Effector memory CD4-positive, alpha-beta T cell (primary cell): Measurements from ENCODE around the gene TMEM269.

ENCODE experiments used
- DNase-seq, 3 donors: peaks; one replicate each; pipeline ENCODE4 v3.0.0-alpha.2; 2020
- H3K27ac ChIP-seq: 2 replicates; pipeline ENCODE4 v1.7.0; 2013; ENCODE audit warnings: mild to moderate bottlenecking, low read length, moderate library complexity; ENCODE audit not compliant: insufficient read depth, poor library complexity, severe bottlenecking
- H3K27me3 ChIP-seq: replicated peaks from 2 replicates; pipeline ENCODE4 v1.7.0; 2013; ENCODE audit warnings: mild to moderate bottlenecking, low read length; ENCODE audit not compliant: insufficient read depth, control insufficient read depth, poor library complexity, severe bottlenecking
- H3K36me3 ChIP-seq: 2 replicates; pipeline ENCODE4 v1.7.0; 2013; ENCODE audit warnings: mild to moderate bottlenecking, low read length, moderate library complexity; ENCODE audit not compliant: control insufficient read depth, insufficient read depth
- H3K4me1 ChIP-seq: 2 replicates; pipeline ENCODE4 v1.7.0; 2013; ENCODE audit warnings: low read length, mild to moderate bottlenecking; ENCODE audit not compliant: control insufficient read depth, insufficient read depth, poor library complexity, severe bottlenecking
- H3K4me3 ChIP-seq: 2 replicates; pipeline ENCODE4 v1.7.0; 2013; ENCODE audit warnings: low read length, low read depth, mild to moderate bottlenecking; ENCODE audit not compliant: insufficient read depth, poor library complexity, severe bottlenecking
- H3K9me3 ChIP-seq: 2 replicates; pipeline ENCODE4 v1.7.0; 2013; ENCODE audit warnings: mild to moderate bottlenecking, low read length, moderate library complexity; ENCODE audit not compliant: control insufficient read depth

The TMEM269 gene

DNA sequence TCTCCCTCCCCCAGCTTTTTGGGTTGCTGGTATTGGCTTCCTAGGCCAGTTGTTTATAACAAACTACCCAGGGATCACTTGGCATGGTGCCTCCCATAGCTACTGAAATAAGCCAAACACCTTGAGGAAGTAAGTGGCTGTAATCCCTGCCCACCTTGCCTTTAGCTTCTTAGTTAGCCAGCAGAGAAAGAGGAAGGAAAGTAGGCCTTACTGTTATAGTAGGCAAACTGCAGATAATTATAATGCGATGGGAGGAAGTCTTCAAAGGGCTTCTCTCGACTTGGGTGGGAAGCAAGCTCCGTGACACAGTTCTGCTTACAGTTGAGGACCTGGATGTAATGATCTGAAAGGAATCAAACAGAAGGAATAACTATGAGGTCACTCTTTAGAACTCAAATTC, 26.1 kb upstream of the TMEM269 start:
- H3K27ac ChIP-seq = no peak overlapping the region
- peaks cover 55% of the 10 kb centered on the region for H3K36me3 ChIP-seq
- no peaks in the 10 kb centered on the region for H3K27me3 ChIP-seq
- no peak overlapping the region for H3K4me3 ChIP-seq
- DNase-seq = no peak
- H3K4me1 ChIP-seq = no peaks in the 10 kb centered on the region
- H3K9me3 ChIP-seq = no peaks in the 10 kb centered on the region

DNA sequence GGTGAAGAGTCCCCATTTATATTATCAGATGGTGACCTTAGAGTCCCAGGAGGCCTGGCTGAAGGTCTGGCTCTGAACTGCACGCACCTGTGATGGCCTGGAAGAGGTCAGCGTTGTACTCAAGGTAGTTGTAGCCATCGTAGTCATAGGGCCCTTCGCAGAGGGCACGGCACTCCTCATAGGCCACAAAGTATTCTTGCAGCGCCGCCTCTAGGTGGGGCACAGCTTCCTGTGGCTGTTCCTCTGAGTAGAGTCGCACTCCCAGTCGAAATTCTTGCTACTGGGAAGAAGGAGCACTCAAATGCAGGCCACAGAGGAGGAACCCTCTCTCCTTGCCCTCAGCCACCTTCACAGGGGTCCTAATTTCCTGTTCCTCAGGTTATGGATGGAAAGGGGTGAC, 25.7 kb upstream of the TMEM269 start:
- Histone ChIP-seq H3K4me3 (no peak overlapping the region), H3K27me3 (no peaks in the 10 kb centered on the region), H3K27ac (no peak overlapping the region), H3K36me3 (peaks cover 51% of the 10 kb centered on the region), H3K9me3 (no peaks in the 10 kb centered on the region), H3K4me1 (no peaks in the 10 kb centered on the region)
- no peak for DNase-seq

DNA sequence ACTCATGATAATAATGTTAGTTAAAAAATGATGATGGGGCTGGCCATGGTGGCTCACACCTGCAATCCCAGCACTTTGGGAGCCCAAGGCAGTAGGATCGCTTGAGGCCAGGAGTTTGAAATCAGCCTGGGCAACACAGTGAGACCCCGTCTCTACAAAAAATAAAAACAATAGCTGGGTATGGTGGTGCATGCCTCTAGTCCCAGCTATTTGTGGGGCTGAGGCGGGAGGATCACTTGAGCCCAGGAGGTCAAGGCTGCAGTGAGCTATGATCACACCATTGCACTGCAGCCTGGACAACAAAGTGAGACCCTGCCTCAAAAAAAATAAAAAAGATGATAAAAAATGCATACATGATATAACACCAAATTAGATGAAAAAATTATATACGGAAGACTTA, 23.2 kb upstream of the TMEM269 start:
- Histone ChIP-seq H3K27ac (no peak overlapping the region), H3K4me3 (no peak overlapping the region), H3K36me3 (peaks cover 26% of the 10 kb centered on the region), H3K4me1 (peaks cover 13% of the 10 kb centered on the region), H3K27me3 (no peaks in the 10 kb centered on the region), H3K9me3 (no peaks in the 10 kb centered on the region)
- no peak for DNase-seq

DNA sequence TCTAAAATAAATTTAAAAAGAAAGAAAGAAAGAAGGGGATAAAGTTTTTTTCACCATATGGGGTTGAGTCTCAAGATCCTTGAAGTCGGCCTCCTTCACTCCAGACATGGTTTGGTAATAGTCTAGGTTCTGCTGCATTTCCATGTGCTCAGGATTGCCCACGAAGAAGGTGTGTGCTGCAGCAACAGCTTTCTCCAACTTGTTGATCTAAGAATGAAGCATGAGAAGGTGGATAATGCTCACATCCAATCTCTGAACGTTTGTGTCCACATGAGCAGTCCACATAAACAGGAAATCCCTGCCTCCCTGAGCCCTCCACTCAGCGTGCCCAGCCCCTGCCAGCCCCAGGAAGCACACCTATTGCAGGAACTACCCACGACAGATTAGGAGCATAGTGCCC, 22.5 kb upstream of the TMEM269 start:
- Histone ChIP-seq H3K4me1 (peaks cover 13% of the 10 kb centered on the region), H3K9me3 (no peaks in the 10 kb centered on the region), H3K27ac (no peak overlapping the region), H3K4me3 (no peak overlapping the region), H3K27me3 (no peaks in the 10 kb centered on the region), H3K36me3 (peaks cover 20% of the 10 kb centered on the region)
- DNase-seq = no peak

DNA sequence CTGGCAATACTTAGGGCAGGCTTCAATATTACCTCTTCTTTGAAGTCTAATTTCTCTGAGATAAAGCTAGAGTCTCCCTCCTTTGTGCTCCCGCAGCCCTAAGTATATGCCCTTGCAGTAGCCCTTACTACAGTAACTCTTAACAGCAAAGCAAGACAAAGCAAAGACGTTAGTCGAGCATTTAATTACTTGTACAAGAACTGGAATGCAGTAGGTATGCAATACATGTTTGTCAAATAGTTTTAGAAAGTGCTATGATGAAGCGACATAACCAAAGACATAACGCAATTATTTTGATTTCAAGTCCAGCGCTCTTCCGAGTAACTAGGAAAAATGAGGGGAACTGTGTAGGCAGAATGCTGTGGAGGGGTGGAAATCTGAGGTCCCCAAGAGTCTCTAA, 19.5 kb upstream of the TMEM269 start:
- H3K36me3 ChIP-seq = no peaks in the 10 kb centered on the region
- peaks cover 19% of the 10 kb centered on the region for H3K4me1 ChIP-seq
- no peaks in the 10 kb centered on the region for H3K9me3 ChIP-seq
- DNase-seq = no peak
- H3K4me3 ChIP-seq = peak overlapping the region; percentile 98
- H3K27me3 ChIP-seq = no peaks in the 10 kb centered on the region
- H3K27ac ChIP-seq = no peak overlapping the region

DNA sequence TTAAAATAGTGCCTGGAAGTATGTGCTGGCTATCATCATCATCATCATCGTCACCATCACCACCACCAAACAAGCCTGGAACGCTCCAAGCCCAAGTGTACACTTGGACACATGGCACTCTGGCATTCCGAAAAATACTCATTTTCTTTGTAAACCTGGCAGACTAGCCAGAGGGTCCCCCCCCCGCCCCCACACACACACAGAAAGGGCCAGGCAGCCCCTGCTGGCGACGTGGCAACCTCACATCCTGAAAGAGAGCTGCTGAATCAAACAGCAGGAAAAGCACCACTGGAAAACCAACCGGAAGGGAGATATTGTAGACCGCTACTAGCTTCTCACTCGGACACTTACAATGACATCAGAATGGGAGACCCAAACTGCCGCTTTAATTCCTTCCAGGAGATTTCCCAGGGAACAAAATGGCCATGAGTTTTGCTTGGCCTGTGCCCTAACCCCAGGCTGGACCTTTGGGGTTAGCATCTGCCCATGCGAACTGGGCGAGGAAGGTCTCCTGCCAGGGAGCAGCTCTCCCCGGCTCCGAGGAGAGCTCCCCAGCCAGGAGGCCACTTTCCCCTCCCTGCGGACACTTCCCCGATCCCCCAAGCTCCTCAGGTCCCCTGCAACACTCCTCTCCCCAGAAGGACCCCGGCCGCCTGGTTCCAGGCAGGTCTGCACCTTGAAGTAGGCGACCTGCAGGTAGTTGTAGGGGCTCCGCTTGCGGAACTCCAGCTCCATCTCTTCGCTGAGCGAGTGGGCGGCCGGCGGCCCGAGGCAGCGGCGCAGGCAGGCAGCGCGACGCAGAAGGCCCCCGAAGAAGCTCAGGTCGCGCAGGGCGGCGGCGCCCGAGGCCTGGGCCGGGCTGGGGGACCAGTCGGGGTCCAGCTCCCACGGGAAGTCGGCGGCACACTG, 18.7 kb upstream of the TMEM269 start:
- no peaks in the 10 kb centered on the region for H3K36me3 ChIP-seq
- peaks cover 19% of the 10 kb centered on the region for H3K4me1 ChIP-seq
- peak overlapping the region; percentile 98 for H3K4me3 ChIP-seq
- peak in 1 of 3 donors; percentile 11 for DNase-seq
- H3K27me3 ChIP-seq = no peaks in the 10 kb centered on the region
- H3K9me3 ChIP-seq = no peaks in the 10 kb centered on the region
- peak overlapping the region; percentile 88 for H3K27ac ChIP-seq

DNA sequence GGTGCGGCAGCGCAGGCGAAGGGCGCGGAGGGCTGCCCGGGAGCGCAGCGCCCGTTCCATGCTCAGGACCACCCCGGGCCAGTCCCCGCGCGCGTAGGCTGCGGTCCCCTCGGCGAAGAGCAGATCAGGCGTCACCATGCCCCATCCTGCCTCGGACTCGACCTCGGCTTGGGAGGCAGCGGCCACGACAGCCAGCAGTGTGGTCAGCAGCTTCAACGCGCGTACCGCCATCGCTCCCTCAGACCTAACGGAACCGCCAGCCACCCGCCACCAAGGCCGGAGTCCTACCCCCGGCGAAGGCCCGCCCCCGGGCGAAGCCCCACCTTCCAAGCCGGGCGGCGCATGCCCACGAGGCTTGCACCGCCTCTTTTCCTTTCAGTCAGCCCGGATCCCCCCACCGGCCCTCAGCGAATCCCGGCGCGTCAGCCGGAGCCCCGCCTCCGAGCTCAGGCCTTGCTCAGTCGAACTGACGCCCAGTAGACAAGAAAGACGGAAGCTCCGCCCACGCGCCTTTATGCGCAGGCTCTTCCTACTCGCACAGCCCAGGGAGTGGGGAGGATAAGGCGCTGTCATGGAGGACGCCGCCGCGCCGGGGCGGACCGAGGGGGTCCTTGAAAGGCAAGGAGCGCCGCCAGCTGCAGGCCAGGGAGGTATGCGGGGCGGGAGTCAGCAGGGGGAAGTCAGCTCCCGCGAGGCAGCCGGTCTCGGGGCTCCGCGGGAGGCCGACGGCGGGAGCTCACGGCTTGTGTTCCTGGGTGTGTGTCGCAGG, 17.9 kb upstream of the TMEM269 start, which contains the start of the genes C1orf50 and P3H1:
Gene C1orf50, plus strand, starts transcription at position 509 of the 769 bp plus-strand sequence. Its CDS starts 63 bp downstream, at position 572.
Gene P3H1, minus strand, starts transcription at position 288 of the 769 bp plus-strand sequence. Its CDS starts 57 bp downstream, at position 231.
- peaks cover 1% of the 10 kb centered on the region for H3K36me3 ChIP-seq

DNA sequence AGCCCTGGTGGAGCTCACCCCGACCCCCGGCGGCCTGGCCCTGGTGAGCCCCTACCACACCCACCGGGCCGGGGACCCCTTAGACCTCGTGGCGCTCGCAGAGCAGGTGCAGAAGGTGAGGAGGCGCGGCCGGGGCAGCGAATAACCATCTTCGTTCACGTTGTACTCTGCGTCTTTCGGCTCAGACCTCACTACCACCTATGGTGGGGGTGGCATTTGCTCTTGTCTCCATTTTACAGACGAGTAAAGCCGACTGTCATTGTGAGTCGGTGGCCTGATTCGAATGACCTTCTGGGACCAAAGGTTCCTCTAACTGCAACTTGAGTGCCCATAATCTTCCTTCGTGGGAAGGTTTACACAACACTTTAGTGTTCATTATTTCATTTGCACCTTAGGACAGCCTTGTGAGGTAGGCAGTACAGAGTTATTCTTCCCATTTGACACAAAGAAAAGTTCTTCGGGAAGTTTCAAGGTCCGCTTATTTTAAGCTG, 17.2 kb upstream of the TMEM269 start:
- Histone ChIP-seq H3K4me1 (peaks cover 19% of the 10 kb centered on the region), H3K27ac (peak overlapping the region; percentile 88)

More for the DNA sequence above, 17.9 kb upstream of the TMEM269 start, which contains the start of the genes C1orf50 and P3H1:
- peak; percentile 98 to 100 (median 99) for DNase-seq
- H3K4me1 ChIP-seq = peaks cover 19% of the 10 kb centered on the region
- H3K27me3 ChIP-seq = no peaks in the 10 kb centered on the region
- no peaks in the 10 kb centered on the region for H3K9me3 ChIP-seq
- peak within 1 kb of the TSS; percentile 88 for H3K27ac ChIP-seq
- H3K4me3 ChIP-seq = peak within 1 kb of the TSS; percentile 98

DNA sequence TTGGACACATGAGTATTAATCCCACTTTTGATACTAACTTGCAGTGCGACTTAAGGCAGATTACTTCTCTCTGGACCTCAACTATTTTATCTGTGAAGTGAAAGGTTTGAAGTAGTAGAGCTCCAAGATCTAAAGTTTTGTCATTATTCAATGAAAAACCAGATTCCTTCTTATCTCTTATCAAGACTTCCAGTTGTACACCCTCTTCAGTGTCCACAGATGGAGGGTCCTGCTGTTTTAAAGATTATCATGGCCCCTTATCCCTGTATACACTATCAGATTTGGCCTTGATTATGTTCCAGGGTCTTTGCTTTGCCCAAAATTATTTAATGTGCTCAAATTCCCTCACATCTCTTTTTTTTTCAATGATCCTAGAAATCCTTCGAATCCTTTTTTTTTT, 16.6 kb upstream of the TMEM269 start:
- DNase-seq = no peak
- Histone ChIP-seq H3K4me3 (peak overlapping the region; percentile 98), H3K27ac (no peak overlapping the region), H3K36me3 (peaks cover 4% of the 10 kb centered on the region), H3K4me1 (peaks cover 19% of the 10 kb centered on the region), H3K27me3 (no peaks in the 10 kb centered on the region), H3K9me3 (no peaks in the 10 kb centered on the region)

More for the DNA sequence above, 17.2 kb upstream of the TMEM269 start:
- Histone ChIP-seq H3K27me3 (no peaks in the 10 kb centered on the region), H3K4me3 (peak overlapping the region; percentile 98), H3K36me3 (peaks cover 4% of the 10 kb centered on the region), H3K9me3 (no peaks in the 10 kb centered on the region)
- DNase-seq = no peak
